ENCODE data around the gene FOXN3. TPM values are rescaled to one million over a fixed set of nuclear protein-coding genes. Genes with fewer than 3 reads are reported as not detected.

FOXN3 gene
- polyA plus RNA-seq, 1 donor from 2014 or later: 10.3 TPM

DNA sequence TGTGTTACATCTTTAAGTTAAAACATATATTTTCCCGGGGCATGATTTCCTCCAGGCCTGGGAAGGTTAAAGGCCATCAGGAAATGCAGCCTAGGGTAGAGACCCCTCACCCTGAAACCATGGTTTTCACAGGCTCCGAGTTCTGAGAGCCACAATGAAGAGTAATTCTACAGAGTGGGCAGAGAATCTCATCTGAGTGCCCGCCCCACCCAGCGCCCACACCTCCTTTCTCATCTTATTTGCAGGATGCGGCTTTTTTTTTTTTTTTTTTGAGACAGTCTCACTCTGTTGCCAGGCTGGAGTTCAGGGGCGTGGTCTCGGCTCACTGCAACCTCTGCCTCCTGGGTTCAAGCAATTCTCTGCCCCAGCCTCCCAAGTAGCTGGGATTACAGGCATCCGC is 170.7 kb downstream of the FOXN3 start:
- Histone ChIP-seq H3K27ac (ENCODE audit: low read length) (no peak overlapping the region), H3K4me2 (ENCODE audit: low read length) (no peak overlapping the region), H3K79me2 (replicated peaks; ENCODE audit: insufficient read depth, low read length) (no peaks in the 10 kb centered on the region), H3K27me3 (ENCODE audit: insufficient read depth, low read depth, low read length) (no peaks in the 10 kb centered on the region), H3K4me3 (ENCODE audit: low read length) (no peak overlapping the region), H3K9me3 (ENCODE audit: low read length) (no peaks in the 10 kb centered on the region), H3F3A (ENCODE audit: insufficient read depth, low read length, poor library complexity, severe bottlenecking) (no peaks in the 10 kb centered on the region), H2AFZ (ENCODE audit: low read depth, low read length) (no peak overlapping the region), H3K36me3 (ENCODE audit: insufficient read depth, low read length) (no peaks in the 10 kb centered on the region), H3K9ac (ENCODE audit: low read length) (no peak overlapping the region), H3K9me2 (ENCODE audit: insufficient read depth, low read length) (no peaks in the 10 kb centered on the region), H4K20me1 (ENCODE audit: insufficient read depth) (no peaks in the 10 kb centered on the region)
- no peak for TF ChIP-seq RAD21 (conservative IDR thresholded peaks at IDR 0.05)
- TF ChIP-seq TAF1 (IDR thresholded peaks at IDR 0.05; ENCODE audit: low read depth): no peak
- TF ChIP-seq MXI1 (conservative IDR thresholded peaks at IDR 0.05; ENCODE audit: poor library complexity, severe bottlenecking): no peak
- TF ChIP-seq SMC3 (conservative IDR thresholded peaks at IDR 0.05; ENCODE audit: poor library complexity): no peak
- no peak for TF ChIP-seq EP300 (conservative IDR thresholded peaks at IDR 0.05; ENCODE audit: poor library complexity, severe bottlenecking)
- no peak for TF ChIP-seq POLR2AphosphoS5 (IDR thresholded peaks at IDR 0.05)
- TF ChIP-seq EZH2 (IDR thresholded peaks at IDR 0.05; ENCODE audit: borderline replicate concordance, insufficient read depth, low read length, poor library complexity, severe bottlenecking): no peak
- TF ChIP-seq, protein P1, sequence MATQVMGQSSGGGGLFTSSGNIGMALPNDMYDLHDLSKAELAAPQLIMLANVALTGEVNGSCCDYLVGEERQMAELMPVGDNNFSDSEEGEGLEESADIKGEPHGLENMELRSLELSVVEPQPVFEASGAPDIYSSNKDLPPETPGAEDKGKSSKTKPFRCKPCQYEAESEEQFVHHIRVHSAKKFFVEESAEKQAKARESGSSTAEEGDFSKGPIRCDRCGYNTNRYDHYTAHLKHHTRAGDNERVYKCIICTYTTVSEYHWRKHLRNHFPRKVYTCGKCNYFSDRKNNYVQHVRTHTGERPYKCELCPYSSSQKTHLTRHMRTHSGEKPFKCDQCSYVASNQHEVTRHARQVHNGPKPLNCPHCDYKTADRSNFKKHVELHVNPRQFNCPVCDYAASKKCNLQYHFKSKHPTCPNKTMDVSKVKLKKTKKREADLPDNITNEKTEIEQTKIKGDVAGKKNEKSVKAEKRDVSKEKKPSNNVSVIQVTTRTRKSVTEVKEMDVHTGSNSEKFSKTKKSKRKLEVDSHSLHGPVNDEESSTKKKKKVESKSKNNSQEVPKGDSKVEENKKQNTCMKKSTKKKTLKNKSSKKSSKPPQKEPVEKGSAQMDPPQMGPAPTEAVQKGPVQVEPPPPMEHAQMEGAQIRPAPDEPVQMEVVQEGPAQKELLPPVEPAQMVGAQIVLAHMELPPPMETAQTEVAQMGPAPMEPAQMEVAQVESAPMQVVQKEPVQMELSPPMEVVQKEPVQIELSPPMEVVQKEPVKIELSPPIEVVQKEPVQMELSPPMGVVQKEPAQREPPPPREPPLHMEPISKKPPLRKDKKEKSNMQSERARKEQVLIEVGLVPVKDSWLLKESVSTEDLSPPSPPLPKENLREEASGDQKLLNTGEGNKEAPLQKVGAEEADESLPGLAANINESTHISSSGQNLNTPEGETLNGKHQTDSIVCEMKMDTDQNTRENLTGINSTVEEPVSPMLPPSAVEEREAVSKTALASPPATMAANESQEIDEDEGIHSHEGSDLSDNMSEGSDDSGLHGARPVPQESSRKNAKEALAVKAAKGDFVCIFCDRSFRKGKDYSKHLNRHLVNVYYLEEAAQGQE (IDR thresholded peaks at IDR 0.05; ENCODE audit: borderline replicate concordance): no peak
- TF ChIP-seq, protein P2, sequence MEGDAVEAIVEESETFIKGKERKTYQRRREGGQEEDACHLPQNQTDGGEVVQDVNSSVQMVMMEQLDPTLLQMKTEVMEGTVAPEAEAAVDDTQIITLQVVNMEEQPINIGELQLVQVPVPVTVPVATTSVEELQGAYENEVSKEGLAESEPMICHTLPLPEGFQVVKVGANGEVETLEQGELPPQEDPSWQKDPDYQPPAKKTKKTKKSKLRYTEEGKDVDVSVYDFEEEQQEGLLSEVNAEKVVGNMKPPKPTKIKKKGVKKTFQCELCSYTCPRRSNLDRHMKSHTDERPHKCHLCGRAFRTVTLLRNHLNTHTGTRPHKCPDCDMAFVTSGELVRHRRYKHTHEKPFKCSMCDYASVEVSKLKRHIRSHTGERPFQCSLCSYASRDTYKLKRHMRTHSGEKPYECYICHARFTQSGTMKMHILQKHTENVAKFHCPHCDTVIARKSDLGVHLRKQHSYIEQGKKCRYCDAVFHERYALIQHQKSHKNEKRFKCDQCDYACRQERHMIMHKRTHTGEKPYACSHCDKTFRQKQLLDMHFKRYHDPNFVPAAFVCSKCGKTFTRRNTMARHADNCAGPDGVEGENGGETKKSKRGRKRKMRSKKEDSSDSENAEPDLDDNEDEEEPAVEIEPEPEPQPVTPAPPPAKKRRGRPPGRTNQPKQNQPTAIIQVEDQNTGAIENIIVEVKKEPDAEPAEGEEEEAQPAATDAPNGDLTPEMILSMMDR (IDR thresholded peaks at IDR 0.05; ENCODE audit: poor library complexity, severe bottlenecking): no peak

- no peak overlapping the region for H3K4me3 ChIP-seq (ENCODE audit: low read length)
- no peak overlapping the region for H2AFZ ChIP-seq (ENCODE audit: low read depth, low read length)
- H4K20me1 ChIP-seq (ENCODE audit: insufficient read depth): no peaks in the 10 kb centered on the region
- no peaks in the 10 kb centered on the region for H3K27me3 ChIP-seq (ENCODE audit: insufficient read depth, low read depth, low read length)
- no peak overlapping the region for H3K4me2 ChIP-seq (ENCODE audit: low read length)
- TF ChIP-seq EP300 (conservative IDR thresholded peaks at IDR 0.05; ENCODE audit: poor library complexity, severe bottlenecking) (no peak), SMC3 (conservative IDR thresholded peaks at IDR 0.05; ENCODE audit: poor library complexity) (no peak), TAF1 (IDR thresholded peaks at IDR 0.05; ENCODE audit: low read depth) (no peak), POLR2AphosphoS5 (IDR thresholded peaks at IDR 0.05) (no peak)
- TF ChIP-seq, protein P1 (IDR thresholded peaks at IDR 0.05; ENCODE audit: borderline replicate concordance): no peak
- TF ChIP-seq, protein P2 (IDR thresholded peaks at IDR 0.05; ENCODE audit: poor library complexity, severe bottlenecking): no peak
- H3K9me3 ChIP-seq (ENCODE audit: low read length): no peaks in the 10 kb centered on the region
- no peak overlapping the region for H3K27ac ChIP-seq (ENCODE audit: low read length)
- no peak overlapping the region for H3K9ac ChIP-seq (ENCODE audit: low read length)
- no peaks in the 10 kb centered on the region for H3F3A ChIP-seq (ENCODE audit: insufficient read depth, low read length, poor library complexity, severe bottlenecking)
- no peaks in the 10 kb centered on the region for H3K36me3 ChIP-seq (ENCODE audit: insufficient read depth, low read length)
- no peaks in the 10 kb centered on the region for H3K9me2 ChIP-seq (ENCODE audit: insufficient read depth, low read length)
- H3K79me2 ChIP-seq (replicated peaks; ENCODE audit: insufficient read depth, low read length): no peaks in the 10 kb centered on the region
Measured at GRCh38 chr14:89245802-89246201, 171.2 kb downstream of the FOXN3 start.

All from neural cell (in vitro differentiated cells).